Esophagus squamous epithelium (tissue), 5 donors: ENCODE results near the gene WDR1. TPM values are rescaled to one million over a fixed set of nuclear protein-coding genes. Genes with fewer than 3 reads are reported as not detected.

ENCODE experiments used
- DNase-seq: peaks from one replicate; lab custom pipeline; 2025; lab: John Stamatoyannopoulos, UW
- H3K27ac ChIP-seq, 4 donors: fragments of 200-600 bp; sonication (generic); one replicate each; pipeline ENCODE4 v1.5.1; 2016 to 2019; ENCODE audit warnings: mild to moderate bottlenecking in 1 of 4
- H3K27me3 ChIP-seq, 4 donors: fragments of 200-600 bp; sonication (generic); 1 replicate in 3 of 4; 2 replicates in 1 of 4; pipeline versions ENCODE4 v1.5.1 to v1.6.0; 2017 to 2021; ENCODE audit warnings: antibody characterized with exemption in 1 of 4
- H3K36me3 ChIP-seq, 3 donors: fragments of 200-600 bp; sonication (generic); one replicate each; pipeline ENCODE4 v1.5.1; 2016 to 2019
- H3K4me1 ChIP-seq, 3 donors: fragments of 200-600 bp; sonication (generic); one replicate each; pipeline ENCODE4 v1.5.1; 2017 to 2019
- H3K4me3 ChIP-seq, 4 donors: fragments of 200-600 bp; sonication (generic); 1 replicate in 3 of 4; 2 replicates in 1 of 4; pipeline ENCODE4 v1.5.1; 2016 to 2019; ENCODE audit warnings: mild to moderate bottlenecking in 2 of 4, moderate library complexity in 1 of 4
- H3K9me3 ChIP-seq, 3 donors: fragments of 200-600 bp; sonication (generic); one replicate each; pipeline ENCODE4 v1.5.1; 2016 to 2019
- POLR2A ChIP-seq, 4 donors: fragments of 450-650 bp; IDR thresholded peaks; one replicate each; pipeline ENCODE4 v1.6.1; 2017; ENCODE audit warnings: antibody characterized with exemption in 4 of 4, mild to moderate bottlenecking in 4 of 4, moderate library complexity in 3 of 4
- WGBS, 2 donors: methylation state at CpG; one replicate each; pipeline ENCODE4 v1.1.5; 2018; 5-methylcytosine and 5-hydroxymethylcytosine counted together
- intact Hi-C: fragments of 100-400 bp; cut with DNase I; formaldehyde crosslinking; loops from one replicate; pipeline ENCODE4 v1.15.0; 2022
- total RNA-seq, 4 donors: library from RNA; depleted of rRNA; stranded (reverse); fragments of >200 nt; gene quantifications; one replicate each; pipeline ENCODE4 v1.1.0, GENCODE V29; 2016
- TF ChIP-seq, protein P1 (sequence below), 6 experiments: fragments of 450-650 bp in 4 of 6; fragments of 200-600 bp in 2 of 6; sonication (generic) in 2 of 6; IDR thresholded peaks; one replicate each; pipeline ENCODE4 v1.5.1; 2016 to 2019; ENCODE audit warnings: antibody characterized with exemption in 6 of 6, mild to moderate bottlenecking in 4 of 6, moderate library complexity in 4 of 6
- donor health status: DM: yes; HTN: yes; CAD: no.

The WDR1 gene
- total RNA-seq, 4 donors from 2014 or later = 131 to 203 (median 171) TPM

DNA sequence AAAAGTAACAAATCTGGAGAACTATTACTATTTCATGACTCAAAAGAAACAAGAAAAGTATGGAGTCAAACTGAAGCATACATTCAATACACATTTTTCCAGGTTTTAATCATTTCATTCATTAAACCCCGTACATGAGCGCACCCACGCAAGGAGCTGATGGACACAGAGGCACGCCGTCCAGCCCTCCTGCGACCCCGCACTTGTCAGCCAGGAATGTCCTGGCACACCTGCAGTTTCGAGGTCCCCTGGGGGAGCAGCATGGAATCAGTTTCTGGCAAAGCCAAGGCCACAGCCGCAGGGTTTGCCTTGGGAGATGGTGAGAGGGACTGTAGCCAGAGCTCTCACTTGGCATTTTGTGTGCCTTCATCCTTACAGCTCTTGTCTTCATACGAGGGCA lies 82.5 kb downstream of the WDR1 start:
- Histone ChIP-seq H3K36me3 (no peaks in the 10 kb centered on the region), H3K9me3 (no peaks in the 10 kb centered on the region), H3K27me3 (no peaks in the 10 kb centered on the region), H3K4me1 (peaks cover 3 to 40% (median 22%) of the 10 kb centered on the region in 3 donors), H3K27ac (peak overlapping the region in 1 of 4 donors; percentile 51), H3K4me3 (no peak overlapping the region)
- WGBS, 2 donors = 76 to 86% methylated on average over 7 to 10 of the region's 10 CpGs
- TF ChIP-seq, protein P1, sequence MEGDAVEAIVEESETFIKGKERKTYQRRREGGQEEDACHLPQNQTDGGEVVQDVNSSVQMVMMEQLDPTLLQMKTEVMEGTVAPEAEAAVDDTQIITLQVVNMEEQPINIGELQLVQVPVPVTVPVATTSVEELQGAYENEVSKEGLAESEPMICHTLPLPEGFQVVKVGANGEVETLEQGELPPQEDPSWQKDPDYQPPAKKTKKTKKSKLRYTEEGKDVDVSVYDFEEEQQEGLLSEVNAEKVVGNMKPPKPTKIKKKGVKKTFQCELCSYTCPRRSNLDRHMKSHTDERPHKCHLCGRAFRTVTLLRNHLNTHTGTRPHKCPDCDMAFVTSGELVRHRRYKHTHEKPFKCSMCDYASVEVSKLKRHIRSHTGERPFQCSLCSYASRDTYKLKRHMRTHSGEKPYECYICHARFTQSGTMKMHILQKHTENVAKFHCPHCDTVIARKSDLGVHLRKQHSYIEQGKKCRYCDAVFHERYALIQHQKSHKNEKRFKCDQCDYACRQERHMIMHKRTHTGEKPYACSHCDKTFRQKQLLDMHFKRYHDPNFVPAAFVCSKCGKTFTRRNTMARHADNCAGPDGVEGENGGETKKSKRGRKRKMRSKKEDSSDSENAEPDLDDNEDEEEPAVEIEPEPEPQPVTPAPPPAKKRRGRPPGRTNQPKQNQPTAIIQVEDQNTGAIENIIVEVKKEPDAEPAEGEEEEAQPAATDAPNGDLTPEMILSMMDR (IDR thresholded peaks at IDR 0.05) = no peak
- no peak for TF ChIP-seq POLR2A (IDR thresholded peaks at IDR 0.05)
- intact Hi-C loops = no loop called here
- no peak for DNase-seq

DNA sequence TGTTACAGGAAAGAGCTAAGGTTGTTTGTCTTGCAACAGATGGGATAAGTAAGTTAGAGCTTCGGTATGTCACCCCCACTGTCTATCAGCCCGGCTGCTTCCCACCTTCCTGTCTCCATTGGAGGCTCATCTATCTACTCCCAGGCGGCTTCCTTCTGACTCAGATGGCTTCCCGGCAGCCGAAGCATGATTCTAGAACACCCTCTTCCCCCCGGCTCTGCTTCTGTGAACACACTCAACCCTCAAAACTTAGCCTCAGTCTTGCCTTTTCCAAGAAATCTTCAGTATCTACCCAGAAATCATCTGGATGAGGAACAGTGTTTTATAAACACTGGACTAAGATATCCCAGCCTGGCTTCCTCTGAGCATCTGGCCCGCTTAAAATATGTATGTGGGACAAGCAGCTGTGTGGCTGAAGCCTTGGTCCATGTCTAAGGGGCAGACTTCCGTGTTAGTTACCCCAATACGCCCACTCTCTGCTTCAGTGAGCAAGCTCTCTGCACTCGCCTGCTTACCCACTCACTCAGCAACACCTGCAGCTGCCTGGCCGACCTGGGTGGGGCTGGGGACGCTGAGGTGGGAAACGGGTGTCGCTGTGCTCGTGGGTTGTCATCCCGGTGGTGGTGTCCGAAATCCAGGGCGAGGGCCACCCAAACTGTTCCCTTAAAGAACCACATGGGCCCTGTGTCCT lies 83.3 kb downstream of the WDR1 start:
- H3K9me3 ChIP-seq = no peaks in the 10 kb centered on the region
- no peaks in the 10 kb centered on the region for H3K36me3 ChIP-seq
- H3K27ac ChIP-seq = peak overlapping the region; percentile 31 to 78 (median 53)
- no peak overlapping the region for H3K4me3 ChIP-seq
- H3K4me1 ChIP-seq = peaks cover 3 to 48% (median 27%) of the 10 kb centered on the region in 3 donors
- intact Hi-C loops = no loop called here
- DNase-seq = no peak
- TF ChIP-seq, protein P1 (IDR thresholded peaks at IDR 0.05) = no peak
- no peak for TF ChIP-seq POLR2A (IDR thresholded peaks at IDR 0.05)
- H3K27me3 ChIP-seq = no peaks in the 10 kb centered on the region
- WGBS, 2 donors = 6 to 20% methylated on average over 5 to 6 of the region's 18 CpGs

DNA sequence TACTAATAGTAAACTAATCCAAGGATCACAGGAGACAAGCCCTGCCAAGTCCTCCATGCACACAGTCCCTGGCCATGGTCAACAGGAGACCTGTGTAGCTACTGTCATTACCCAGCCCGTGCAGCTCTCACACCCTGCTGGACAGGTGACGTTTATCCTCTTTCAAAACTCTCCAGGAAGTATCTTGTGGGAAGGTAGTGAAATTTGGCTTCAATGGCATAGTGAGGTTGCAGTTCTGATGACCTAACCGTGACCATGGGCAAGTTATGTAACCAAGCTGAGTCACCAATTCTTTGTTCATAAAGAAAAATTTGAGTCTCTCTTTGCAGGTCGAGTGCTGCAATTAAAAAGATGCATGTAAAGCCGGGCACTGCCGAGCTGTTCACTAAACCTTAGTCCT lies 84.0 kb downstream of the WDR1 start:
- no peak for TF ChIP-seq POLR2A (IDR thresholded peaks at IDR 0.05)
- TF ChIP-seq, protein P1 (IDR thresholded peaks at IDR 0.05) = peak in 1 of 6 experiments; percentile 12
- intact Hi-C loops = no loop called here
- 17 to 19% methylated on average over 6 of the region's 6 CpGs for WGBS, 2 donors
- Histone ChIP-seq H3K4me1 (peaks cover 3 to 48% (median 27%) of the 10 kb centered on the region in 3 donors), H3K9me3 (no peaks in the 10 kb centered on the region), H3K27ac (peak overlapping the region; percentile 45 to 78 (median 53)), H3K4me3 (no peak overlapping the region), H3K36me3 (no peaks in the 10 kb centered on the region), H3K27me3 (no peaks in the 10 kb centered on the region)
- DNase-seq = no peak

DNA sequence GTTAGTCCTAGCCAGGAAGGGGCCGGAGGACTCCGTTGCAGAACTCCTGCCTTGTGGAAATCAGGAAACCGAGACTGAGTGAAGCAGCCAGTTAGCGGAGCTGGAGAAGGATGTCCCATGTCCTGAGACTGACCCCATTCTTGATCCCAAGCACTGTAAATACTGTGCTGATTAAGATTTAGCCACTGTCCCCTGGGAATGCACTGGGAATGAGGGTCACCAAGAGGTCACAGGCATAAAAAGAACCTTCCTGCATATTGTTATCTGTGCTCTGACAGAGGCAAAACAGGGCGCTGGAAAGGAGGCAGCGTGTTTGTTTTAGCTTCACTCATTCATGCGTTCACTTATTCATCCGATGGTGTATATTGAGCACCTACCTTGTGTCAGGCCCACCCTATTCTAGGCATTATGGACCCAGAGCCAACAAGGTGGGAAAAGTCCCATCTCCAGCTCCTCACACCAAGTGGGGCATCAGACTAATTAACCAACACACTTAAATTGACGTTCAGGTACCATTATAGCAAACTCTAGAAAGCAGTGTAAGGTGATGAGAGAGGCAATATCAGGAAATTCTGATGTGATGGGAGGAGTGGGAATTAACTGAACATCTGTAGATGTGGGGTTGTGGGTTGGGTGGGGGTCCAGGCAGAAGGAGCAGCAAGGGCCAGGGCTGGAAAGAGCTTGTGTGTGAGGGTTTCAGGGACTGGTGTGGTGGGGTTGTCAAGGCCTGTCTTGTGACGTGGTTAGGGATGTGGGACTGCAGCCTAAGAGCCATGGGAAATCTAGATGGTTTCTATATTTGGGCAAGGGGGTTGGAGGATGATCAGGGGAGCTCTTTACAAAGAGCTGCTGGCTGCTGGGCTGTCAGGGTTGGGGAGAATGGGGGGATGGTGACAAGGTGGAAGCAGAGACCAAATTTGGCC lies 84.7 kb downstream of the WDR1 start:
- intact Hi-C loops = no loop called here

More for the DNA sequence above, 84.7 kb downstream of the WDR1 start:
- Histone ChIP-seq H3K4me3 (no peak overlapping the region), H3K27ac (peak overlapping the region; percentile 45 to 78 (median 53)), H3K9me3 (no peaks in the 10 kb centered on the region), H3K36me3 (no peaks in the 10 kb centered on the region), H3K4me1 (peaks cover 3 to 48% (median 27%) of the 10 kb centered on the region in 3 donors), H3K27me3 (no peaks in the 10 kb centered on the region)
- DNase-seq = no peak
- WGBS, 2 donors = 63 to 80% methylated on average over 10 of the region's 10 CpGs
- no peak for TF ChIP-seq POLR2A (IDR thresholded peaks at IDR 0.05)
- TF ChIP-seq, protein P1 (IDR thresholded peaks at IDR 0.05) = no peak
